GM23248 (cell line): Measurements from ENCODE around the gene CTNND2.

Source experiments
- EZH2 ChIP-seq: fragments of 200-600 bp; sonication (generic); IDR thresholded peaks from 2 replicates; pipeline ENCODE4 v1.6.1; 2018; ENCODE audit warnings: antibody characterized with exemption, mild to moderate bottlenecking; ENCODE audit not compliant: insufficient read depth, poor library complexity, severe bottlenecking
- EZH2phosphoT487 ChIP-seq: fragments of 200-600 bp; sonication (generic); IDR thresholded peaks from 2 replicates; pipeline ENCODE4 v1.6.1; 2018; ENCODE audit warnings: antibody characterized with exemption, moderate library complexity, mild to moderate bottlenecking, low read depth; ENCODE audit not compliant: insufficient read depth

DNA sequence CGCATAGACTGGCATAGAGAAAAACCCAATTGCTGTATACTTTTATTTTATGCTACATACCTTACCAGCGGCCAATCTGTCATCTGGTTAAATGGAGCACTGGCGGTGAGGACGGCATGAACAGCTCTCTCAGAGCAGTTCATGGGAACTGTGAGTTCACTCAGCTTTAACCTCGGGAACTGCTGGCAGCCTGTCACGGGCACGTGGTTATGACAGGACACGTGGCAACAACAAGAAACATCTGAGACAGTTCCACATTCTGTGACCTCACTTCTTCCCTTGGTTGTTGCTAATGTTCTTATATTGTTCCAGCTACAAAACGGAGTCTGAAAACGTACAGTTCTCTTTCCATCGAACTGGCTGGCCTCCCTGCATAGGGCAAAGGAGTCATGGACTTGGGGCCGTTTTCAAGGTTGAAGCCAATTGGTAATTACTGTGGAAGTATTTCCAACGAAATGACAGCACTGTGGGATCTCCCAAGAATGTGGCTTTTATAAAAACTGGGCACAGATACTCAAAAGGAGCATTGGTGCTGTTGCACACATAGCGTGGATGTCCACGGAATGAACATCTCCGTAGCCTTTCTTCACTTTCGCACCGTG lies 896.9 kb downstream of the CTNND2 start:
- TF ChIP-seq EZH2phosphoT487: no peak
- no peak for TF ChIP-seq EZH2
